NCI-H187 treated with DMSO at 0.1 percent for 48 hours (cell line): ENCODE results near the gene STAC.

ENCODE experiments used
- DNase-seq: peaks from one replicate; lab custom pipeline; 2025; lab: John Stamatoyannopoulos, UW

STAC gene

DNA sequence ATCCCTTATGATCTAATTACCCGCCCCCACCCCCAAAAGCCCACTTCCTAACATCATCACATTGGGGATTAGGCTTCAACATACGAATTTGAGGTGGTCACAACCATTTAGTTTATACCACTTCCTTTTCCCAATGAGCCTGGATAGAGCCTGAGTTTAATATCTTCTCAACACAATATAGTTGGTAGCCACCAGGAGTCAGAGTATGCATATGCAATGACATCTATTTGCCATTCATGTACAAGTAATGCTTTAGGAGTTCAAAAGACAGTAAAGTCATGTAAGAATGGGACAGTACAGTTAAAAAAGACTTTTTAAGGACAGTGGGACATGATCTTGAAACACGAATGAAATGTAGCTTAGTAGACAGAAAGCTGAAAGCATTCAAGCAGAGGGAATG, 211.7 kb downstream of the STAC start:
- DNase-seq: no peak

GRCh38 chr3:36595511-36595910, 215.2 kb downstream of the STAC start:
- no peak for DNase-seq

- no peak for DNase-seq
Observed at GRCh38 chr3:36596419-36596818, 216.1 kb downstream of the STAC start.

DNA sequence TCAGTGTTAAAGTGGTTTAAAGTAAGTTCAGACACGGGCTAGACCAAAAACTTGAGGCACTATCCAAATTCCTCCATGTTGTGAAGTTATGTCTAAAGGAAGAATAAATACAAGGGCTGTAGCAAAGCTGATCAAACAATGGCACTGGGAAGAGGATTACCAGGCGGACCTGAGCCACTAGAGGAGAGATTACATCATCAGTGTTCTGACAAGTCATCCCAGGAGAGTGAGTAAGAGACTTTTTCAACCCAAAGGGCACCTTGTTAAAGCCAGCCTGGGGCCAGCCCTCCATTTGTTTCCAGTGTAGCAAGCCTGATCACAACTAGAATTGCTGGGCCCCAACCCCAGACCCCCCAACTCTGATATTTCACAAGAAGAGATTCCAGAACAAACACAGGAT, 217.1 kb downstream of the STAC start:
- no peak for DNase-seq
